H9 (cell line): ENCODE measurements around the gene TMEM225B. TPM values are rescaled to one million over a fixed set of nuclear protein-coding genes. Genes with fewer than 3 reads are reported as not detected.

ENCODE experiments used
- DNase-seq: peaks from one replicate; pipeline ENCODE4 v3.0.0-alpha.2; 2017
- H2AFZ ChIP-seq: one replicate; pipeline ENCODE4 v1.6.1; 2013; ENCODE audit warnings: mild to moderate bottlenecking, low read length, control low read depth, moderate library complexity
- H2AK5ac ChIP-seq: 2 replicates; pipeline ENCODE4 v1.6.1; 2013; ENCODE audit warnings: low read length, control low read depth, mixed read lengths; ENCODE audit not compliant: insufficient read length
- H2BK120ac ChIP-seq: one replicate; pipeline ENCODE4 v1.6.1; 2013; ENCODE audit warnings: low read depth, mild to moderate bottlenecking, low read length, control low read depth, inconsistent platforms; ENCODE audit not compliant: poor library complexity, severe bottlenecking
- H2BK12ac ChIP-seq: 2 replicates; pipeline ENCODE4 v1.6.1; 2013; ENCODE audit warnings: low read length, control low read depth, mixed read lengths, low read depth; ENCODE audit not compliant: insufficient read length
- H2BK15ac ChIP-seq: 2 replicates; pipeline ENCODE4 v1.6.1; 2013; ENCODE audit warnings: low read depth, low read length, control low read depth
- H2BK20ac ChIP-seq: one replicate; pipeline ENCODE4 v1.6.1; 2013; ENCODE audit warnings: low read depth, mild to moderate bottlenecking, low read length, control low read depth, inconsistent platforms; ENCODE audit not compliant: poor library complexity, severe bottlenecking
- H2BK5ac ChIP-seq: 2 replicates; pipeline ENCODE4 v1.6.1; 2013; ENCODE audit warnings: low read length, control low read depth, mixed read lengths; ENCODE audit not compliant: insufficient read length
- H3K14ac ChIP-seq: 2 replicates; pipeline ENCODE4 v1.6.1; 2013; ENCODE audit warnings: low read length, control low read depth; ENCODE audit not compliant: insufficient read depth
- H3K18ac ChIP-seq: 2 replicates; pipeline ENCODE4 v1.6.1; 2013; ENCODE audit warnings: low read depth, mild to moderate bottlenecking, mixed read lengths, low read length, control low read depth; ENCODE audit not compliant: insufficient read length
- H3K23ac ChIP-seq: 2 replicates; pipeline ENCODE4 v1.6.1; 2013; ENCODE audit warnings: low read length, control low read depth, mixed read lengths, low read depth; ENCODE audit not compliant: insufficient read length
- H3K23me2 ChIP-seq: 2 replicates; pipeline ENCODE4 v1.6.1; 2013; ENCODE audit warnings: low read depth, mild to moderate bottlenecking, mixed read lengths, low read length, control low read depth; ENCODE audit not compliant: insufficient read length, poor library complexity, severe bottlenecking
- H3K27ac ChIP-seq: 2 replicates; pipeline ENCODE4 v1.5.1; 2013; ENCODE audit warnings: low read length, control low read depth, mixed read lengths, low read depth; ENCODE audit not compliant: insufficient read length
- H3K27me3 ChIP-seq: 2 replicates; pipeline ENCODE4 v1.6.1; 2013; ENCODE audit warnings: low read length, control low read depth, inconsistent platforms; ENCODE audit not compliant: insufficient read depth
- H3K4ac ChIP-seq: 2 replicates; pipeline ENCODE4 v1.6.1; 2013; ENCODE audit warnings: low read depth, mild to moderate bottlenecking, control low read depth, inconsistent platforms, low read length, moderate library complexity
- H3K4me1 ChIP-seq: 2 replicates; pipeline ENCODE4 v1.6.1; 2013; ENCODE audit warnings: low read length, control low read depth, inconsistent platforms; ENCODE audit not compliant: insufficient read depth
- H3K4me2 ChIP-seq: 2 replicates; pipeline ENCODE4 v1.6.1; 2013; ENCODE audit warnings: low read length, control low read depth, mixed read lengths; ENCODE audit not compliant: insufficient read length, insufficient read depth
- H3K56ac ChIP-seq: 2 replicates; pipeline ENCODE4 v1.6.1; 2013; ENCODE audit warnings: low read depth, mild to moderate bottlenecking, mixed read lengths, low read length, control low read depth; ENCODE audit not compliant: insufficient read length
- H3K79me1 ChIP-seq: 2 replicates; pipeline ENCODE4 v1.6.1; 2013; ENCODE audit warnings: low read depth, mild to moderate bottlenecking, moderate library complexity, low read length, control low read depth, inconsistent platforms; ENCODE audit not compliant: insufficient read depth, poor library complexity, severe bottlenecking
- H3K79me2 ChIP-seq: 2 replicates; pipeline ENCODE4 v1.6.1; 2013; ENCODE audit warnings: low read length, control low read depth, inconsistent platforms; ENCODE audit not compliant: insufficient read depth
- H3K9ac ChIP-seq: 2 replicates; pipeline ENCODE4 v1.6.1; 2013; ENCODE audit warnings: low read length, control low read depth, mixed read lengths; ENCODE audit not compliant: insufficient read length; ENCODE audit errors: extremely low read depth
- H3K9me3 ChIP-seq: one replicate; pipeline ENCODE4 v1.6.1; 2013; ENCODE audit warnings: low read depth, low read length, inconsistent platforms; ENCODE audit not compliant: control insufficient read depth
- H3T11ph ChIP-seq: one replicate; pipeline ENCODE4 v1.6.1; 2013; ENCODE audit warnings: mild to moderate bottlenecking, low read length, control low read depth, inconsistent platforms
- H4K20me1 ChIP-seq: one replicate; pipeline ENCODE4 v1.6.1; 2013; ENCODE audit not compliant: control insufficient read depth, insufficient read length, insufficient read depth
- H4K5ac ChIP-seq: 2 replicates; pipeline ENCODE4 v1.6.1; 2013; ENCODE audit warnings: low read depth, mild to moderate bottlenecking, mixed read lengths, low read length, control low read depth; ENCODE audit not compliant: insufficient read length
- H4K8ac ChIP-seq: replicated peaks from 2 replicates; pipeline ENCODE4 v1.6.1; 2013; ENCODE audit warnings: low read length, control low read depth, mixed read lengths, low read depth; ENCODE audit not compliant: insufficient read length
- H4K91ac ChIP-seq: 2 replicates; pipeline ENCODE4 v1.6.1; 2013; ENCODE audit warnings: low read depth, mild to moderate bottlenecking, moderate library complexity, mixed read lengths, low read length, control low read depth; ENCODE audit not compliant: insufficient read length
- H3K27ac Mint-ChIP-seq, 3 experiments: 2 replicates in 2 of 3; 3 replicates in 1 of 3; pipeline ENCODE4 v1.8.0; 2020 to 2021; ENCODE audit warnings: mixed read lengths in 3 of 3, mild to moderate bottlenecking in 1 of 3, moderate library complexity in 1 of 3
- H3K27me3 Mint-ChIP-seq: 2 replicates; pipeline ENCODE4 v1.8.0; 2021; ENCODE audit warnings: low read depth, mild to moderate bottlenecking, moderate library complexity, mixed read lengths
- H3K36me3 Mint-ChIP-seq, 3 experiments: 2 replicates in 2 of 3; 3 replicates in 1 of 3; pipeline ENCODE4 v1.8.0; 2020 to 2021; ENCODE audit warnings: low read depth in 3 of 3, mixed read lengths in 3 of 3; ENCODE audit not compliant: insufficient read depth in 1 of 3
- H3K4me1 Mint-ChIP-seq, 2 experiments: 2 replicates each; pipeline ENCODE4 v1.8.0; 2020; ENCODE audit warnings: mixed read lengths in 2 of 2
- H3K4me3 Mint-ChIP-seq, 2 experiments: 2 replicates in 1 of 2; 3 replicates in 1 of 2; pipeline ENCODE4 v1.8.0; 2020 to 2021; ENCODE audit warnings: mild to moderate bottlenecking in 2 of 2, mixed read lengths in 2 of 2, moderate library complexity in 1 of 2
- H3K9me3 Mint-ChIP-seq, 2 experiments: 2 replicates in 1 of 2; 3 replicates in 1 of 2; pipeline ENCODE4 v1.8.0; 2020; ENCODE audit warnings: mild to moderate bottlenecking in 2 of 2, mixed read lengths in 2 of 2, moderate library complexity in 1 of 2
- WGBS: extraction: QIAGEN DNeasy Blood & Tissue Kit; methylation state at CpG from one replicate; pipeline ENCODE4 v1.1.7; 2013; ENCODE audit warnings: missing lambda C conversion rate, low lambda C conversion rate, mixed read lengths; ENCODE audit not compliant: insufficient read length; ENCODE audit errors: extremely low coverage; 5-methylcytosine and 5-hydroxymethylcytosine counted together
- total RNA-seq: library from RNA; stranded (reverse); gene quantifications from 2 replicates; pipeline ENCODE4 v1.2.1, GENCODE V29; 2021
- TF ChIP-seq, protein P1 (sequence below): fragments of 200-600 bp; sonication (generic); conservative IDR thresholded peaks from 3 replicates; pipeline ENCODE4 v1.8.0; 2021; ENCODE audit warnings: antibody characterized with exemption, mild to moderate bottlenecking

Gene TMEM225B
- total RNA-seq, 1 experiment from 2014 or later: not detected

DNA sequence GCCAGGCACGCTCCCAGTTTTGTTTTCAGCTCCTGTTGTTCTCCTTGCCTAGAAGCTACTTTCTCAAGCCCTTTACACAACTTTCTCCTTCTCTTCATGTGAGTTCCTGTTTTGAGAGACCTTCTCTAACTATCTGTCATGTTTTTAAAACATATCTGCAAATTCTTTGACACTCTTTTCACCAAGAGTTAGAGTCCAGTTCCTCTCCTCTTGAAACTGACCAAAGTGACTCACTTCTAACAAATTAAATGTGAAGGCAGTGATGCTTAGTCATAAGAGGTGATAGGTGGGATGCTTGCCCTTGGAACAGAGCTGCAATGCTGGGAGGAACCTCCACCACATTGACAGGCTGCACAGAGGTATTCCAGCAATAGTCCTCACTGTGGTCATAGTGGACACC lies 44.0 kb downstream of the TMEM225B start:
- no peak overlapping the region for H3K4ac ChIP-seq
- H2AK5ac ChIP-seq: no peak overlapping the region
- no peak overlapping the region for H3K27ac ChIP-seq
- H3K79me2 ChIP-seq: no peaks in the 10 kb centered on the region
- Mint-ChIP-seq H3K27me3 (no peaks in the 10 kb centered on the region), H3K9me3 (peaks cover 3 to 9% of the 10 kb centered on the region in 2 experiments; a peak in 3 of 5 replicates), H3K27ac (no peak overlapping the region; a peak in 1 of 7 replicates), H3K4me3 (no peak overlapping the region), H3K4me1 (peaks cover 23 to 26% of the 10 kb centered on the region in 2 experiments), H3K36me3 (peaks cover 9 to 17% (median 15%) of the 10 kb centered on the region in 3 experiments)
- no peak for DNase-seq
- H3K9me3 ChIP-seq: no peaks in the 10 kb centered on the region
- no CpG with 5 or more reads among the region's 1 CpG for WGBS
- H3K4me1 ChIP-seq: no peaks in the 10 kb centered on the region
- no peak overlapping the region for H3K56ac ChIP-seq
- no peak overlapping the region for H3K23ac ChIP-seq
- no peaks in the 10 kb centered on the region for H3K23me2 ChIP-seq
- no peak overlapping the region for H2AFZ ChIP-seq
- H2BK5ac ChIP-seq: no peak overlapping the region
- H3K9ac ChIP-seq: no peak overlapping the region
- no peak overlapping the region for H2BK120ac ChIP-seq
- no peak overlapping the region for H3K18ac ChIP-seq
- H2BK12ac ChIP-seq: no peak overlapping the region
- TF ChIP-seq, protein P1, sequence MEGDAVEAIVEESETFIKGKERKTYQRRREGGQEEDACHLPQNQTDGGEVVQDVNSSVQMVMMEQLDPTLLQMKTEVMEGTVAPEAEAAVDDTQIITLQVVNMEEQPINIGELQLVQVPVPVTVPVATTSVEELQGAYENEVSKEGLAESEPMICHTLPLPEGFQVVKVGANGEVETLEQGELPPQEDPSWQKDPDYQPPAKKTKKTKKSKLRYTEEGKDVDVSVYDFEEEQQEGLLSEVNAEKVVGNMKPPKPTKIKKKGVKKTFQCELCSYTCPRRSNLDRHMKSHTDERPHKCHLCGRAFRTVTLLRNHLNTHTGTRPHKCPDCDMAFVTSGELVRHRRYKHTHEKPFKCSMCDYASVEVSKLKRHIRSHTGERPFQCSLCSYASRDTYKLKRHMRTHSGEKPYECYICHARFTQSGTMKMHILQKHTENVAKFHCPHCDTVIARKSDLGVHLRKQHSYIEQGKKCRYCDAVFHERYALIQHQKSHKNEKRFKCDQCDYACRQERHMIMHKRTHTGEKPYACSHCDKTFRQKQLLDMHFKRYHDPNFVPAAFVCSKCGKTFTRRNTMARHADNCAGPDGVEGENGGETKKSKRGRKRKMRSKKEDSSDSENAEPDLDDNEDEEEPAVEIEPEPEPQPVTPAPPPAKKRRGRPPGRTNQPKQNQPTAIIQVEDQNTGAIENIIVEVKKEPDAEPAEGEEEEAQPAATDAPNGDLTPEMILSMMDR: no peak
- no peak overlapping the region for H3K14ac ChIP-seq
- no peak overlapping the region for H2BK20ac ChIP-seq
- H3K27me3 ChIP-seq: no peaks in the 10 kb centered on the region
- no peak overlapping the region for H4K91ac ChIP-seq
- no peak overlapping the region for H4K5ac ChIP-seq
- no peak overlapping the region for H3T11ph ChIP-seq
- H4K20me1 ChIP-seq: no peaks in the 10 kb centered on the region
- no peak overlapping the region for H3K4me2 ChIP-seq
- H2BK15ac ChIP-seq: no peak overlapping the region
- H3K79me1 ChIP-seq: no peaks in the 10 kb centered on the region
- no peak overlapping the region for H4K8ac ChIP-seq
